CD4-positive, alpha-beta T cell treated with Interleukin-10 for 1 hour (primary cell): ENCODE data around the gene DPM3.
A peak's percentile ranks its signal among the peaks of the same experiment; 100 is the strongest.

ENCODE experiments used
- DNase-seq: peaks from one replicate; pipeline ENCODE4 v3.0.0-alpha.2; 2020

DPM3 gene

DNA sequence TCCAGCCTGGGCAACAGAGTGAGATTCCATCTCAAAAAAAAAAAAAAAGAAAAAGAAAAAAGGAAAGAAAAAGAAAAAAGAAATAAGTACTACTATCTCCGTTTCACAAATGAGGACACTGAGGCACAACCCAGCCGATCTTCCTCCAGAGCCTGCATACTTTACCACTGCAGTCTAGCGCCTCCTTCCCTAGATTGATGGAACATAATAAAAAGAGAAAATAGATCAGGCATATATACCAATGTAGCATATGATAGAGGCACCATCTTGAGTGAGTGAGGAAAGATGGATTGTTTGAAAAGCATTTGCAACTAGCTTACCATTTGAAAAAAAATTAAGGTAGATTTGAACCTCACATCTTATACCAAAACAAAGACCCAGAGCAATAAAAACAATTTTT is 5.2 kb upstream of the DPM3 start:
- no peak for DNase-seq

DNA sequence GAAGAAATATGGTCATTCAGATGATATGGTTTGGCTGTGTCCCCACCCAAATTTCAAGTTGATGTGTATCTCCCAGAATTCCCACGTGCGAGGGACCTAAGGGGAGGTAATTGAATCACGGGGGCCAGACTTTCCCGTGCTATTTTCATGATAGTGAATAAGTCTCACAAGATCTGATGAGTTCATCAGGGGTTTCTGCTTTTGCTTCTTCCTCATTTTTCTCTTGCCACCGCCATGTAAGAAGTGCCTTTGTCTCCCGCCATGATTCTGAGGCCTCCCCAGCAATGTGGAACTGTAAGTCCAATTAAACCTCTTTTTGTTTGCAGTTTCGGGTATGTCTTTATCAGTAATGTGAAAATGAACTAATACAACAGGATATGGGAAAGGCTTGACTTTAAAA is 1.4 kb upstream of the DPM3 start:
- no peak for DNase-seq

DNA sequence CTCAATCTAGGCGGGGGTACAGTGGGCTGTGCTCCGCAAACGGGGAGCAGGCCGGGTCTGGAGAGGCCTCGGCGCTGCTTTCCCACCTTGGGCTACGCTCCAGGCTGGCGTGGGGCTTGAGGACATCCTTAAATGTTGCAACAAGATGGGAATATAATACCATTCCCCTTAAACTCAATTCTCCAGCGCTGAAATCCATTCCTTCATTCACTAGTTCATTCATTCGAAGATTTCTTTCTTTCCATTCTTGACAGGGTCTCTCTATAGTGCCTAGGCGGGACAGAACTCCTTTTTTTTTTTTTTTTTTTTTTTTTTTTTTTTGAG is 261 bp upstream of the DPM3 start:
- DNase-seq, result no peak

DNA sequence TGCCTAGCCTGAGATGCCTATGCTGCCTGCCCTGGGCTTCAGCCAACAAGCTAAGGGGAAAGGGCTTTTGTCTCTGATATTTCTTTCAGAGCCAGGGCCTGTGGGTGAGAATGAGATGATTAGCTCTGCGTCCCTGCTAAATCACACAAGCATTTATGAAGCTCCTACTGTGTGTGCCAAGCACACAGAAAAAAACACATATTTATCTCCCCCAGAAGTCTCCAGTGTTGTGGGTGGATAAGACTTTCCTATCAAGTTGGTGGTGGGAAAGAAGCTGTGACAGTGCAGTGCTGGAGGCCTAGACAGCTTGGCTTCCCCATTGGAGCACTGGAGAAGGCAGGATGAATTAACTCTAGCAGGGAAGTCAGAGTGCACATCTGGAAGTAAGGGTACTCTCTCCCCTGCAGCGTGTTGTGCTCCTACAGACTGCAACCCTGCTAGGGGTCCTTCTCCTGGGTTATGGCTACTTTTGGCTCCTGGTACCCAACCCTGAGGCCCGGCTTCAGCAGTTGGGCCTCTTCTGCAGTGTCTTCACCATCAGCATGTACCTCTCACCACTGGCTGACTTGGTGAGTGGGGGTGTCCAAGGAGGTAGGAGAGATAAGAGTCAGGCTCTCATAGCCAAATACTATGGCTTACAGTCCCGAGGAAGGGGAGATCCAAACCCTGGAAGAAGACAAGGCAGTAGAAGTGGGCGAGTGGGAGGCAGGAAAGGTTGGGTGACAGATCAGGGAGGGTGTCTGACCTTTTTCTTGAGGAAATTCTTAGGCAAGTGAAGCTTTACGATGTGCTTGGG is 3.0 kb downstream of the DPM3 start:
- no peak for DNase-seq

DNA sequence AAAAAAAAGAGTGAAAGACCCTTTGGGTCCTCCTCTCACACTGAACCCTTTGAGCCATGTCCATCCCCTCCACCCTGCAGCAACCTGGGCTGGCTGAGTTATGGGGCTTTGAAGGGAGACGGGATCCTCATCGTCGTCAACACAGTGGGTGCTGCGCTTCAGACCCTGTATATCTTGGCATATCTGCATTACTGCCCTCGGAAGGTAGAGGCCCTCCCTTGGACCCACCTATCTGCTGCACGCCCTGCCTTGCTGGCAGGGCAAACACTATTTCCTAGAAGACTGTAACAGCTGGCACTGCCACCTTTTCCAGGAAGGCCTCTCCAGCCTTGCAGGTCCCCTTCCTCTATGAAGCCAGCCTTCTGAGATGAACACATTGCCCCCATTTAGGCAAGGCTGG is 3.6 kb downstream of the DPM3 start:
- DNase-seq, result peak; percentile 23

DNA sequence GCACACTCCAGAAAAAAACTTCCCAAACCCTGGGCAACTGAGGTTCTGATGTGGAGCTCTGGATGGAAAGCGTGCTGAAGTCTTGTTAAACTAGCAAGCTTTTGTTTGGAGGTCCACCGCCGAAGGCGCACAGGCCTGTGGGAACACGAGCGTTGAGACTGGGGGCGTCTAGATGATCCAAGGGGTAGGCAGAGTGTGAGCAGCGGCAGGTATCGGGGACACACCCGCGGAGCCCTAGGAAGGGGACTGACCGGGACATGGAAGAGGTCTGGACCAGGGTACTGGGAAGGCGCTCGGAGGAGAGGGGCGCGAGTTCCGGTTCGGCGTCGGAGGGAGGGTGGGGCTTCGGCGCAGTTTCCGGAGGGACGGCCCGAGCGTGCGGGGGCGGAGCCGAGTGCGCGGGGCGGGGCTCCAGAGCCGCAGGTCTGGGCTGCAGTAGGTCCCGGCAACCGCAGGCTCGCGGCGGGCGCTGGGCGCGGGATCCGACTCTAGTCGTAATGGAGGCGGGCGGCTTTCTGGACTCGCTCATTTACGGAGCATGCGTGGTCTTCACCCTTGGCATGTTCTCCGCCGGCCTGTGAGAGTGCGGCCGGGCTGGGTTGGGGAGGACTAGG is 4.8 kb downstream of the DPM3 start, which contains the start of gene SLC50A1:
TSS of gene SLC50A1 (plus strand) at position 438 of the 614 bp plus-strand sequence. CDS start at position 498, 60 bp downstream.
- peak; percentile 93 for DNase-seq

DNA sequence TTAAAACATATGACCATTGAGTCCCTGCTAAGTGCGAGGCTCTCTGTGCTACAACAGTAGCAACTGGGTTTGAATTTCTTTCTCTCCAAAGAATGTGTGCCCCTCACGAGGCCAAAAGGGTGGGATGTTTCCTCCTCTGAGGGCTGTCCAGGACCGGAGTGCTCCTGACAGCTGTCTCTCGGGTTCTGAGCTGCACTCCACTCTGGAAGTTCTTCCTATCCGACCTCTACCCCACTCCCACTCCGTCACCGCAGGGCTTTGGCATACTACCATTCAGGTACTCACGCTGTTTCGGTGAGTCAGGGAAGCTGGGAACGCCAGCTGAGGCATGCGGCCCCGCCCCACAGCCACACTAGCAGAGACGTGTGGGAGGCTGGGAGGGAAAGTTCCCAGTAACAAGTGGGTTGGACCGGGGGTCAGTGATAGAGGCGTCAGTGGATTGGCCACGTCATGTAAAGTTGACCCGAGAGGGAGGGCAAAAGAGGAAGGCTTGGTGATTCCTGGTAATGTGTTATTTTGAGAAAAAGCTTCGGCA is 5.4 kb downstream of the DPM3 start:
- peak; percentile 54 for DNase-seq

DNA sequence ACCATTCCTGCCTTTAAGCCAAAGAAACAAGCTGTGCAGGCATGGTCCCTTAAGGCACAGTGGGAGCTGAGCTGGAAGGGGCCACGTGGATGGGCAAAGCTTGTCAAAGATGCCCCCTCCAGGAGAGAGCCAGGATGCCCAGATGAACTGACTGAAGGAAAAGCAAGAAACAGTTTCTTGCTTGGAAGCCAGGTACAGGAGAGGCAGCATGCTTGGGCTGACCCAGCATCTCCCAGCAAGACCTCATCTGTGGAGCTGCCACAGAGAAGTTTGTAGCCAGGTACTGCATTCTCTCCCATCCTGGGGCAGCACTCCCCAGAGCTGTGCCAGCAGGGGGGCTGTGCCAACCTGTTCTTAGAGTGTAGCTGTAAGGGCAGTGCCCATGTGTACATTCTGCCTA is 6.0 kb downstream of the DPM3 start:
- DNase-seq, result no peak

DNA sequence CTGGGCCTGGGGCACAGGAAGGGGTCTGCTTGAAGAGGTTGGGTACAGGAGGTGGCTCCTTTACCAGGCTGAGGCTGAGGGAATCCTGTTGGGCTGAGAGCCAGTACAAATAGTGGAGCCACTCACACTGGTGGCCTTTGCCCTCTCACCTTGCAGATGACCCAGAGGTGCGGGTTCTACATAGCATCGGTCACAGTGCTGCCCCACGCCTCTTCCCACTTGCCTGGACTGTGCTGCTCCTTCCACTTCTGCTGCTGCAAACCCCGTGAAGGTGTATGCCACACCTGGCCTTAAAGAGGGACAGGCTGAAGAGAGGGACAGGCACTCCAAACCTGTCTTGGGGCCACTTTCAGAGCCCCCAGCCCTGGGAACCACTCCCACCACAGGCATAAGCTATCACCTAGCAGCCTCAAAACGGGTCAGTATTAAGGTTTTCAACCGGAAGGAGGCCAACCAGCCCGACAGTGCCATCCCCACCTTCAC is 6.5 kb downstream of the DPM3 start:
- DNase-seq, result no peak

DNA sequence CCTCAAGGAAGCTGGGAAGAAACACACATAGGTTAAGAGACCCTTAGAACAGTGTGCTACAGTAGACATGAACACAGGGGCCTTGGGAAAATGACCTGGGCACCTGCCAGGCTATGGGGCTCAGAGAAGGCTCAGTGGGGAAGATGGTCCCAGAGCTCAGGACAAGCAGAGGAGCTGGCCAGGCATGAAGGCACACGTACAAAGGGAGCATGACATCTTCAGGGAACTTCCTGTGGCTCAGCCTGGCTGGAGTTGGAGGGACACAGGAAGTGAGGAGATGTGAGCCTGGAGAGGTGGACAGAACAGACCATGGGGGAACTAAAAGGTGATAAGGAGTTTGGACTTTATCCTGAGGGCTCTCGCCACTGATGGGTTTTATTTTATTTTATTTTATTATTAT is 8.5 kb downstream of the DPM3 start:
- DNase-seq, result no peak

DNA sequence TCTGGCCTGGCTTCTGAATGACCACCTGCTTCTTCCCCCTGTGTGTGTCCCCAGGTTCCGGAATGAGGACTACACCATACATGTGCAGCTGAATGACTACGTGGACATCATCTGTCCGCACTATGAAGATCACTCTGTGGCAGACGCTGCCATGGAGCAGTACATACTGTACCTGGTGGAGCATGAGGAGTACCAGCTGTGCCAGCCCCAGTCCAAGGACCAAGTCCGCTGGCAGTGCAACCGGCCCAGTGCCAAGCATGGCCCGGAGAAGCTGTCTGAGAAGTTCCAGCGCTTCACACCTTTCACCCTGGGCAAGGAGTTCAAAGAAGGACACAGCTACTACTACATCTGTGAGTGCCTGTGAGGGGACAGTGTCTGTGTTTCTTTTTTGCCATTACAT is 9.0 kb downstream of the DPM3 start:
- no peak for DNase-seq

DNA sequence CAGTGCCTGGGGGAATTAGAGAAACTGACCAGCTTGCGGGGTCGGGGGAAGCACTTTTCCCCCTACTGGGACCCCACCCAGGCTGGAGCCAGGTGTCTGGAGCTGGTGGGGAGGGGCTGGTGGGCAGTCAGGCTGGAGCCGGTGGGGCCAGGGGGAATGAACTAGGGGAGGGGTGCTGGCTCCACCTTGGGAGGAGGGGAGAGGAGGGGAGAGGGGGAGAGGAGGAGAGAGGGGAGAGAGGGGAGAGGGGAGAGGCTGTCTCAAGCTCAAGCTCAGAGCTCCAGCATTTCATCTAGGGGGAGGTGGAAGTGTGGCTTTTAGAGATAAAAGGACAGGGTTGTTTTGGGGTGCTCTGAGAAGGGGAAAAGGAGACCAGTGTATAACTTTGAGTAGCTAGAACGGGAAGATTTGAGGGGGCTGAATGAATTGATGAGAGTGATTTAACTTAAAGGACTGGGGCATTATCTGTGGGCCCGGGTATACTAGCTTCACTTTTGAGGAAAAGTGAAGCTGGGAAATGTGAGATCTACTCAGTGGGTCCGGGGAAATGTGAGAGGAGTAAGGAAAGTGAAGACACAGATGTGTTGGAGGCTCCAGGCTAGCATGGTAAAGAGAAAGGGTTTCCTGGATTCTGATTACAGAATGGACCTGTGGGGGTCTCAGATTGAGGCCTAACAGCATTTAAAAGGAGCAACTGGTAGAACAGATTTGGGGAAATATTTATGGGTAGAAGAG is 9.9 kb downstream of the DPM3 start:
- DNase-seq, result no peak

DNA sequence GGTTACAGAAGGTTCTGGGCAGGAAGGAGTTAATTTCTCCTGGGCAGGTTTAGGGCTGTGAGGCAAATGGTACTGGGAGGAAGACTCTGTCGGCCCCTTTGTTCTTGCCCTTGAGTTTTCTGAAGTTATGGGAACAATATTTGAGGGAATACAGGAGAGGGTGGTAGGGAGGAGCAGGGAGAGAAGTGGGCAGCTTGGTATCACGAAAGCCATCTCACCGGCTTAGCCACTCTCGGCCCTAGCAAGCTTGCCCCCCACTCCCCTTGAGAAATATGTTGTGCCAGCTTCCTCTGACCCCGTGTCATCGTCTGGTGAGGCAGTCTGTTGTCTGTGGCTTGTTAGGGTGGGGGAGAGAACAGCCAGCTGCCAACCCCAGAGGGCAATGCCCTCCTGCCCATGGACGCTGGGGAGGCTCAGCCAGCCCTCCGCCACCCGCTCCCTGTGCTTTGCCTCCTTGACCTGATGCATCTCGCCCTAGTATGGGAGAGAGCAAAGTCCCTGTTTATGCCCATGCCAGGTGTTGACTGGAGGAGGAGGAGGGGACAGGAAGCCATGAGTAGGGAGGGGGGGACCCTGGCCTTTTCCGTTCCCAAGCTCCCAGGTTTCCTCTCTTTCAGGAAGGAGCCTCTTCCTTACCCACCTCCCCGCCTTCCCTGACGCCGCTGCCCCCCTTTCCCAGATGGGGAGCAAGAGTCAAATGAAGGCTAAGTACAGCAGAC is 11.4 kb downstream of the DPM3 start:
- no peak for DNase-seq

DNA sequence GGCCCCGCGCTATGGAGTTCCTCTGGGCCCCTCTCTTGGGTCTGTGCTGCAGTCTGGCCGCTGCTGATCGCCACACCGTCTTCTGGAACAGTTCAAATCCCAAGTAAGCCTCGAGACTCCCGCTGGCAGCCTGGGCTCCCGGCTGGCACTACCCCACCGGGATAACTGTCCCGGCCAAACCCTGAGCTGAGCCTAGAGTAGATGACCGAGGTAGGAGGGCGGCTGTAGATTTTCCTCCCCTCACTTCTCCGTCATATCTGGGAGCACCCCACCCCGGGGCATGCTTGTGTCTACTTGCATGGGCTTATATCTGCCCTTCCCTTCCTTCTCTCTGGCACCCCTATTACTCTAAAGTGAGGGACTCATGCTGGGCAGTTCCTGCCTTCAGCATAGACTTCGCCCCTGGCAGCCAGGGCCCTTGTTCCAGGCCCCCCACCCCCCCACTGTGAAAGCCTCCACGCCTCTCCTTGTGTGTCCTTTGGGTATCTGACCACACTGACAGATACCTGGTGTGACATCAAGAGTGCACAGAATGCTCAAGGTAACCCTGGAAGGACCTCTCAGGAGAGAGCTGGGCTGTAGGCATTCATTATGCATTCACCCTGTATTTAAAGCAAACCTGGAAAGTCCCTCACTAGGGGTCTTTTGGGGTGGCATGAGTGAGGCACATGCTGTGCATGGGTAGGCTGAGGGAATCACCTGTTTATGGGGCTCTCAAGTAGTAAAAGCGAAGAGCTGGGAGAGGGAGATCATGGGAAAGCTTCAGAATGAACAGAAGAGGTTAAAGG is 12.2 kb downstream of the DPM3 start:
- DNase-seq, result no peak

DNA sequence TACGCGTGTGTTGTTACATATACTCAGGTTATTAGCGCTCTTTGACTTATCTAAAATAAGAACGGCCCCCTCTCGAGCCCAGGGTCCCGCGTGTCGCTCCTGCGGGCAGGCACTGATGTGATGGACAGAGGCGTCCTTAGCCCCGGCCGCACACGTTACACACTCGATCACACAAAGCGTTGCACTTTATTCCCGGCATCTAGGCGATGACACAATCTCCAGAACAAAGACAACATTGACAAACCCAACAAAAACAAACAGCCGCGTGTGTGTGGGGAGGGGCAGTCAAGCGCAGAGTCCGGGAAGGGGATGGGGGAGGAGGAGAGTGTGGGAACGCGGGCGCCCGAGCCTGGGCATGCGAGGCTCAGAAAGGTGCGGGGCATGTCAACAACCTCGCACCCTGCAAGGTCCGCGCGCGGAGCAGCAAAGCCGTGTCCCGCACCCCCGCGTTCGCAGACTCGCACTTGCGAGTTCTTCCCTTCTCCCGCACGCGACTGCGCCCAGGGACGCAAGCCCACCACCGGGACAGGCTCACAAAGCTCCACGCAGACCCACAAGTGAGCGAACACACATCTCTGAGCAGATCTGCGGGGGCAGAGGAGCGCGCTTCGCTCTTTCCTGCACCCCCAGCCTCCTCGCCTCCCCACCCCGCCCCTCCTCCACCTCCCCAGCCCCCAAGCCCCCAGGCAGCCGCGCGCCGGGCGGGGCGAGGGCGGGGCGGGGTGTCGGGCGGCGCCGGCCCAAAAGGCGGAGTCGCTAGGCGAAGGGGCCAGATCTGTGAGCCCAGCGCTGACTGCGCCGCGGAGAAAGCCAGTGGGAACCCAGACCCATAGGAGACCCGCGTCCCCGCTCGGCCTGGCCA is 13.0 kb downstream of the DPM3 start, which contains the start of gene EFNA1:
TSS of gene EFNA1 (plus strand) at position 772 of the 862 bp plus-strand sequence. CDS start 102 bp downstream, outside the sequence.
- peak; percentile 46 for DNase-seq

DNA sequence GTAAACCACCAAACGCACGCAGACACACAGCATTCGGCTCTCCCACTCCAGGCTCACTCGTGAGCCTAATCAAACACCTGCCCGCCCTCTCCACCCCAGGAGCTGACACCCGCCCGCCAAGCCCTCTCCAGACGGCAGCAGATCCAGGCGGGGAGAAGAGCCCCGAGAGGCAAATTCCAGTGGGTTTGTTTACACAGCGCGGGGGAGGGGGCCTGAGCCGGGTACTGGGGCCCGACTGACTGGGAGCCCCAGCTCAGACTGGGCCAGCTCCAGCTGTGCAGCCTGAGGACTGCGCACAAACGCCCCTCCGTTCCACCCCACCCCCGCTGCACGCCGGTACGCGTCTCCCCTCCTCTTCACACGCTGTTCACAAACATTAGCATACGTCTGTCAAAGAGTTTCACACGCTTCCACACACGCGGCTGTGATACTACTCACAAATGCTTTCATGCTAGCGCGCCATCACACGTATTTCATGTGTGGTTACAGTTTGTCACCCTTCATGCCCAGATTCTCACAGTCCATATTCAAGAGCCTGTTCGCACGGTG is 13.7 kb downstream of the DPM3 start:
- peak; percentile 49 for DNase-seq

DNA sequence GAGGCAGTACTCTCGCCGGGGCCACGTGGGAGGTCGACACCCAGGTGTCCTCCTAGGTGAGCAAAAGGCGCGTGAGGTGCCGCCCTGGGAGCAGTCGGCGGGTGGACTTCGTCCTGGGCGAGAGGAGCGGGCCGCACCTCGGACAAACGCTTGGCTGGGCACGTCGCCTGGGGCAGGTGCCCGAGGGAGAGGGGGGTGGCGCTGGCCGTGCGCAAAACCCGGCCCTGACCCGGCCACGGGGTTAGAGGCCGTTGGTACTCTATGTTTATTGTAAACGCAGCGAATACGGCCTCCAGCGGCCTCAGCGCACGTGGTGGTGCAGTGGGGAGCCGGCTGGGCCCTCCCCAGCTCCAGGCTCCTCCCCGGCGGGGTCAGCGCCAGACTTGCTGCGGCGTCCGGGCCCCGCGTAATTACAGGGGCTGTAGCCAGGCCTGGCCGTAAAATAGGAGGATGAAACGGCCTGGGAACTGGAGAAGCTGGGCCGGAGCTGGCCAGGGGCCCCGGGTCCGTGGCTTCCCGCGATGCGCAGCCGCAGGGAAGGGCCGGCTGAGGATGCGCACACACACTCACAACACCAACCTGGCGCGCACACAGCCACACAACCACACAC is 14.3 kb downstream of the DPM3 start:
- DNase-seq, result no peak

DNA sequence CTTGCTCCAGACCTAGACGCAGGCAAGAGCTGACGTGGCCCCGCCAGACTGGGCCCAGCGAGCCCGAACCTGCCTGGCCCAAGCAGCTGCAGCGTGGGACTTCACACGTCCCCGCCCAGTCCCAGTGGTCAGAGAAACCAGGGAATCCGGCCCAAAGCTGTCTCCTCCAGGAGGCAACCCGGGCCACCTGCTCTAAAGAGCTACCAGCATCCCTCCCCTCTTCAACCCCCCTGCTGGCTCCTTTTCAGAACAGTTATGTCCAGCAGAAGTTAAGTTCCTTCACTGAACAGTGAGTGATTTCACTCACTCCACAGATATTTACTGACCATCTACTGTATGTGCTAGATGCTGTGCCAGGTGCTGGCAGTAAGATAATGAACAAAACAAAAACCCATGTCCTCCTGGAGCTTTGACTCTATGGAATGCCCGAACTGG is 14.8 kb downstream of the DPM3 start:
- DNase-seq, result no peak

DNA sequence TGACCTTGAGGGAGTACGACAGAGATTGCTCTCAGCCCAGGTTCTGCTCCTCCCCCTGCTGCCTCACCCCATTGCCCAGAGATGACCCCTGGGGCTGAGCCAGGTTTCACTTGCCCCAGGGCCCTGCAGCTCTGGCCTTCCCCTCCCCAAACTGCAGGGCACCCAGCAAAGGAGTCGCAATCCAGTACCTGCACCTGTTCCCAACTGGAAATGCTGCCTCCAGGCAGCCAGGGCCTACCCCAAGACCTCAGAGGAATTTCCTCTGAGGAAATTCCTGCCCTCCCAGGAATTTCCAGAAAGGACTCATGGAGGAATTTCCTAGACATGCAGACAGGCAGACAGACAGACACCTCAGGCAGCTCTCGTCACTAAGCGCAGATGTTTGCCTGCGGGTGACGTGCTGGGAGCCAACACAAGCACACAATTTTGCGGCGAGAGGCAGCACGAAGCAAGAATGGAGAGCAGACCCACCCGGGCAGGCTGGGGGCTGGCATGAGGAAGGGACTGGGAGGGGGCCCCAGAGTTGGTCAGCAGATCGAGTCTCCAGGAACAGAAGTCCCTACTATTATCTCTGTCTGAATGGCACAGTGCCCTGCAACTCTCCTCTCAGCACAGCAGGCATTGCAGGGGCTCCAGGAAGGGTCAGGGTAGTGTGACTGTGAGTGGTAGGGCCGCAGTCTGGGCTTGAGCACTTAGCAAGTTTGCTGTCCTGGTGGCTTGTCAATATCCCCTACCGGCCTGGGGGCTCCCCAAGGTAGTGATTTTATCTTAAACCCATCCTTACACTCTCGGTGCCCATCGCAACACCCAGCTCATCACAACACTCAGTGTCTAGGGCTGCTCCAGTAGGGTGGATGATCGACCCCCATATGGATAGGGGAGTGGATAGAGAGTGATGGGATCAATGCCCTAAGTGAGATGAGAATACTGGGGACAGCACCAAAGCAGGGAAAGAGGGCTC is 15.5 kb downstream of the DPM3 start:
- DNase-seq, result no peak
